Kidney (tissue), 14 donors: ENCODE measurements around the gene HOXC11. TPM values are rescaled to one million over a fixed set of nuclear protein-coding genes. Genes with fewer than 3 reads are reported as not detected.
A peak's percentile ranks its signal among the peaks of the same experiment; 100 is the strongest.

Source experiments
- DNase-seq, 5 donors: peaks; one replicate each; pipeline ENCODE4 v3.0.0-alpha.2; 2013 to 2020
- FAIRE-seq: peaks from 2 replicates; lab custom pipeline; 2012; peaks lifted over from hg19 to GRCh38; lab: Jason Lieb, UNC
- H3K27ac ChIP-seq, 2 donors: one replicate each; pipeline ENCODE4 v1.7.0; 2013; ENCODE audit warnings: low read depth in 2 of 2, low read length in 2 of 2, inconsistent platforms in 1 of 2
- H3K27me3 ChIP-seq: one replicate; pipeline ENCODE4 v1.7.1; 2013; ENCODE audit warnings: low read length, inconsistent platforms; ENCODE audit not compliant: control insufficient read depth, insufficient read depth
- H3K36me3 ChIP-seq, 3 donors: one replicate each; pipeline versions ENCODE4 v1.7.0 to v1.7.1; 2013; ENCODE audit warnings: low read length in 3 of 3, control low read depth in 1 of 3, inconsistent platforms in 1 of 3; ENCODE audit not compliant: insufficient read depth in 3 of 3, control insufficient read depth in 2 of 3
- H3K4me1 ChIP-seq, 3 donors: one replicate each; pipeline versions ENCODE4 v1.7.0 to v1.7.1; 2013; ENCODE audit warnings: low read length in 3 of 3, inconsistent platforms in 1 of 3, low read depth in 1 of 3; ENCODE audit not compliant: control insufficient read depth in 2 of 3, insufficient read depth in 2 of 3
- H3K4me3 ChIP-seq, 3 donors: one replicate each; pipeline versions ENCODE4 v1.7.0 to v1.8.1; 2013; ENCODE audit warnings: low read length in 3 of 3, control low read depth in 1 of 3, inconsistent platforms in 1 of 3
- H3K9ac ChIP-seq, 3 donors: one replicate each; pipeline versions ENCODE4 v1.7.0 to v1.7.1; 2013; ENCODE audit warnings: low read length in 3 of 3, control low read depth in 1 of 3, inconsistent platforms in 1 of 3
- H3K9me3 ChIP-seq, 3 donors: one replicate each; pipeline versions ENCODE4 v1.7.0 to v1.7.1; 2013; ENCODE audit warnings: low read length in 3 of 3, control low read depth in 1 of 3, inconsistent platforms in 1 of 3; ENCODE audit not compliant: control insufficient read depth in 2 of 3, insufficient read depth in 1 of 3
- CTCF ChIP-seq: IDR thresholded peaks from 3 replicates; pipeline ENCODE4 v1.5.1; 2012; ENCODE audit warnings: mild to moderate bottlenecking, moderate library complexity, borderline replicate concordance; ENCODE audit not compliant: insufficient read depth; ENCODE audit errors: extremely low read depth
- intact Hi-C: fragments of 100-400 bp; cut with DNase I; formaldehyde crosslinking; loops from one replicate; pipeline ENCODE4 v1.11.1; 2022
- polyA plus RNA-seq: library from polyadenylated mRNA; stranded (reverse); fragments of 350-450 nt; fragmentation: Illumina TruSeq; extraction: RNeasy Lipid Tissue Mini Kit (QIAGEN cat#74804); gene quantifications from one replicate; pipeline ENCODE4 v1.2.3, GENCODE V29; 2014; ENCODE audit warnings: low read depth, low replicate concordance; ENCODE audit not compliant: insufficient read depth
- total RNA-seq: library from RNA; stranded (reverse); fragmentation: NEBNext Ultra II Directional; extraction: Animal tissue kit (Norgen Biotek cat#: 25700); gene quantifications from one replicate; pipeline ENCODE4 v1.2.1, GENCODE V29; 2021
- donor health status: control.
- donor health status: control.
- donor health status: control.
- donor health status: control.
- donor health status: control.
- donor health status: DM: yes; HTN: yes; CAD: no.
- donor health status: Normal renal cell carcinoma (clear cell type).

Gene HOXC11
- total and polyA plus RNA-seq, 2 donors from 2014 or later: 0.75 to 1.4 TPM

- Histone ChIP-seq H3K4me3 (no peak overlapping the region), H3K9ac (no peak overlapping the region), H3K27ac (no peak overlapping the region), H3K9me3 (no peaks in the 10 kb centered on the region), H3K27me3 (peaks cover 38% of the 10 kb centered on the region), H3K36me3 (no peaks in the 10 kb centered on the region), H3K4me1 (peaks cover 0 to 3% (median 0%) of the 10 kb centered on the region in 3 donors)
- intact Hi-C loops: no loop called here
- FAIRE-seq: no peak
- DNase-seq: no peak
- no peak for TF ChIP-seq CTCF
Measured at GRCh38 chr12:53971686-53972085, 1.2 kb upstream of the HOXC11 start.

GRCh38 chr12:53972152-53972702, 699 bp upstream of the HOXC11 start:
- DNase-seq (no peak), FAIRE-seq (no peak)
- no peak overlapping the region for H3K9ac ChIP-seq
- H3K27ac ChIP-seq: no peak overlapping the region
- H3K9me3 ChIP-seq: no peaks in the 10 kb centered on the region
- TF ChIP-seq CTCF: no peak
- intact Hi-C loops: no loop called here
- H3K36me3 ChIP-seq: no peaks in the 10 kb centered on the region
- H3K4me3 ChIP-seq: no peak overlapping the region
- H3K27me3 ChIP-seq: peaks cover 33% of the 10 kb centered on the region
- H3K4me1 ChIP-seq: peaks cover 0 to 3% (median 0%) of the 10 kb centered on the region in 3 donors

GRCh38 chr12:53973236-53974042, 513 bp downstream of the HOXC11 start:
- H3K4me1 ChIP-seq: peaks cover 0 to 7% (median 3%) of the 10 kb centered on the region in 3 donors
- DNase-seq (peak in 3 of 5 donors; percentile 66 to 90 (median 69)), FAIRE-seq (no peak)
- H3K27ac ChIP-seq: no peak overlapping the region
- no peak for TF ChIP-seq CTCF
- no peaks in the 10 kb centered on the region for H3K9me3 ChIP-seq
- H3K36me3 ChIP-seq: no peaks in the 10 kb centered on the region
- no peak overlapping the region for H3K9ac ChIP-seq
- peak overlapping the region in 2 of 3 donors; percentile 47 to 49 for H3K4me3 ChIP-seq
- intact Hi-C loops: no loop called here
- H3K27me3 ChIP-seq: peaks cover 23% of the 10 kb centered on the region
